Gastroesophageal sphincter (tissue), 3 donors: Measurements from ENCODE around the gene CYSLTR2.

ENCODE experiments used
- EP300 ChIP-seq: sonication (generic); formaldehyde crosslinking; IDR thresholded peaks from one replicate; pipeline ENCODE4 v1.6.1; 2017; ENCODE audit warnings: antibody characterized with exemption, mild to moderate bottlenecking
- POLR2A ChIP-seq, 2 donors: fragments of 450-650 bp; IDR thresholded peaks; one replicate each; pipeline ENCODE4 v1.6.1; 2017; ENCODE audit warnings: antibody characterized with exemption in 2 of 2, mild to moderate bottlenecking in 2 of 2, moderate library complexity in 1 of 2
- POLR2AphosphoS5 ChIP-seq: sonication (generic); formaldehyde crosslinking; IDR thresholded peaks from one replicate; pipeline ENCODE4 v1.6.1; 2017; ENCODE audit warnings: antibody characterized with exemption
- TF ChIP-seq, protein P1 (sequence below), 4 experiments: fragments of 200-600 bp in 2 of 4; fragments of 450-650 bp in 2 of 4; sonication (generic) in 1 of 4; IDR thresholded peaks; one replicate each; pipeline ENCODE4 v1.5.1; 2017 to 2019; ENCODE audit warnings: antibody characterized with exemption in 4 of 4, mild to moderate bottlenecking in 2 of 4, moderate library complexity in 2 of 4

DNA sequence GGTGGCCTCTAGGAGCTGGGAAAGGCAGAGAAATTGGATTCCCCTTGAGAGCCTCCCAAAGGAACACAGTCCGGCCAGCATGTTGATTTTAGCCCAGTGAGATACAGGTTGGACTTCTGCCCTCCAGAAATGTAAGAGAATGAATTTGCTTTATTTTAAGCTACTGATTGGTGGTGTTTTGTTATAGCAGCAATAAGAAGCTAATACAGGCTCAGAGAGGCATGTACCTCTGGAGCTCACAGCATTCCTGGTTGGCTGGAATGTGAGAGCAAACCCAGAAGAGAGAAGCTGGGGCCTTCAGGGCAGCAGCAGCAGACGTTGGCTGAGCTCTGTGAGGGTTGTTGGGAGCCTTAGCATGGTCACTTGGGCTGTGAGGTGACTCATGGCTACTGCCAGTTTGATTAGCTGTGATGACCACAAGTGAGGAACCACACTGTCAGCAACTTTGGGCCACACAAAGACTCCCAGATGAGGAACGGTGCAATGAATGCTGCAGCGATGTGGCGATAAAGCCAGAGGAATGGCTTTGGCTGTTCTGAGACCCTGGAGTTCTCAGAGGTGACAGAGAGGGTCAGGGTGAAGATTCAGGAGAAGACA is 80.1 kb downstream of the CYSLTR2 start:
- no peak for TF ChIP-seq EP300
- TF ChIP-seq, protein P1, sequence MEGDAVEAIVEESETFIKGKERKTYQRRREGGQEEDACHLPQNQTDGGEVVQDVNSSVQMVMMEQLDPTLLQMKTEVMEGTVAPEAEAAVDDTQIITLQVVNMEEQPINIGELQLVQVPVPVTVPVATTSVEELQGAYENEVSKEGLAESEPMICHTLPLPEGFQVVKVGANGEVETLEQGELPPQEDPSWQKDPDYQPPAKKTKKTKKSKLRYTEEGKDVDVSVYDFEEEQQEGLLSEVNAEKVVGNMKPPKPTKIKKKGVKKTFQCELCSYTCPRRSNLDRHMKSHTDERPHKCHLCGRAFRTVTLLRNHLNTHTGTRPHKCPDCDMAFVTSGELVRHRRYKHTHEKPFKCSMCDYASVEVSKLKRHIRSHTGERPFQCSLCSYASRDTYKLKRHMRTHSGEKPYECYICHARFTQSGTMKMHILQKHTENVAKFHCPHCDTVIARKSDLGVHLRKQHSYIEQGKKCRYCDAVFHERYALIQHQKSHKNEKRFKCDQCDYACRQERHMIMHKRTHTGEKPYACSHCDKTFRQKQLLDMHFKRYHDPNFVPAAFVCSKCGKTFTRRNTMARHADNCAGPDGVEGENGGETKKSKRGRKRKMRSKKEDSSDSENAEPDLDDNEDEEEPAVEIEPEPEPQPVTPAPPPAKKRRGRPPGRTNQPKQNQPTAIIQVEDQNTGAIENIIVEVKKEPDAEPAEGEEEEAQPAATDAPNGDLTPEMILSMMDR (IDR thresholded peaks at IDR 0.05): no peak
- no peak for TF ChIP-seq POLR2A (IDR thresholded peaks at IDR 0.05)
- TF ChIP-seq POLR2AphosphoS5: no peak
